Activated CD4-positive, alpha-beta T cell treated with anti-CD3 and anti-CD28 coated beads, Interleukin-2, amount 10 ng/mL, durations not matched to agents 7 days and 5 days (primary cell): ENCODE results near the gene UTP4. TPM values are rescaled to one million over a fixed set of nuclear protein-coding genes. Genes with fewer than 3 reads are reported as not detected.
A peak's percentile ranks its signal among the peaks of the same experiment; 100 is the strongest.
"Not testable (repeated sequence)": the region's sequence is repeated elsewhere in the genome, so short reads cannot be mapped to it uniquely, and the experiment has no call there.

Experiments
- CTCF ChIA-PET: fragments of 350-600 bp; sonication (Branson Sonifier 250); formaldehyde crosslinking; loops from one replicate; lab custom pipeline; 2021; ENCODE audit warnings: antibody characterized with exemption; lab: Charles Lee
- POLR2A ChIA-PET: fragments of 350-600 bp; sonication (Branson Sonifier 250); formaldehyde crosslinking; loops from one replicate; lab custom pipeline; 2021; ENCODE audit warnings: antibody characterized with exemption; lab: Charles Lee
- DNase-seq: peaks from one replicate; pipeline ENCODE4 v3.0.0-alpha.2; 2020
- H3K27ac Mint-ChIP-seq: one replicate; pipeline ENCODE4 v1.8.0; 2021; ENCODE audit warnings: mild to moderate bottlenecking, moderate library complexity, mixed read lengths
- H3K27me3 Mint-ChIP-seq: one replicate; pipeline ENCODE4 v1.8.0; 2021; ENCODE audit warnings: mixed read lengths
- H3K36me3 Mint-ChIP-seq: one replicate; pipeline ENCODE4 v1.8.0; 2021; ENCODE audit warnings: low read depth, mixed read lengths
- H3K4me1 Mint-ChIP-seq: one replicate; pipeline ENCODE4 v1.8.0; 2021; ENCODE audit warnings: mixed read lengths
- H3K4me3 Mint-ChIP-seq: one replicate; pipeline ENCODE4 v1.8.0; 2021; ENCODE audit warnings: mild to moderate bottlenecking, moderate library complexity, mixed read lengths
- H3K9me3 Mint-ChIP-seq: one replicate; pipeline ENCODE4 v1.8.0; 2021; ENCODE audit warnings: mixed read lengths
- total RNA-seq, 2 experiments: library from RNA; stranded (reverse); gene quantifications; one replicate each; pipeline ENCODE4 v1.2.3, GENCODE V29; 2021

Gene UTP4
- total RNA-seq, 2 experiments from 2014 or later = 51.8 to 53.2 TPM

DNA sequence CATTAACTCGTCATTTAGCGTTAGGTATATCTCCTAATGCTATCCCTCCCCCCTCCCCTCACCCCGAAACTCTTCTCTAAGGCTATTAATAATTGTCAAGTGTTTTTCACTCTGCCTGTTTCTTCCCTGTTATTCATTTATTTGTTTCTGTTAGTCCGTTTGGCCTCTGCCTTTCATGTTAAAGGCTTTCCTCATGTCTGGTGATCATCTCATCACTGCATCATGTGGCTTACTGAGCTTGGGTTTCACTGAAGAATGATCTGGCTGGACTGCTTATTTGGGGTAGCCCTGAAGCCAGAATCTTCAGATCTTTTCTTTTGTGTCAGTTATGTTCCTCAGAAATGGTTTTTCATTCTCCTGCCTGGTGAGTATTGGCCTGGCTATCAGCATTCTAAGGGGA, 9.5 kb downstream of the UTP4 start:
- POLR2A ChIA-PET = no interaction called here
- peaks cover 6% of the 10 kb centered on the region for H3K4me1 Mint-ChIP-seq
- H3K27ac Mint-ChIP-seq = no peak overlapping the region
- no peak for DNase-seq
- H3K4me3 Mint-ChIP-seq = no peak overlapping the region
- no peaks in the 10 kb centered on the region for H3K27me3 Mint-ChIP-seq
- H3K9me3 Mint-ChIP-seq = no peaks in the 10 kb centered on the region
- peaks cover 60% of the 10 kb centered on the region for H3K36me3 Mint-ChIP-seq
- CTCF ChIA-PET = interaction anchor here (1.3 kb wide), 1 partner anchor 43 kb away, joined by 3 read pairs; no protein-coding TSS in a partner anchor

DNA sequence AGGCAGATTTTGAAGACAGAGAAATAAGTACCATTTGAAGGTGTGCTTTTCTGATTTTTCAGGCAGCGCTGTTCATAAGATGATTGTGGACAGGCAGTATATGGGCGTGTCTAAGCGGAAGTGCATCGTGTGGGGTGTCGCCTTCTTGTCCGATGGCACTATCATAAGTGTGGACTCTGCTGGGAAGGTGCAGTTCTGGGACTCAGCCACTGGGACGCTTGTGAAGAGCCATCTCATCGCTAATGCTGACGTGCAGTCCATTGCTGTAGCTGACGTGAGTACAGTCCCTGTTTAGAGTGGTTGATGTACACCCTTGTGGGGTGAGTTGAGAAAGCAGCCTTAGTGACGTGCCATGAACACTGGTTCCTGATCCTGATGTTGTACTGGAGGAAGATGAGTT, 10.7 kb downstream of the UTP4 start:
- no peak overlapping the region for H3K4me3 Mint-ChIP-seq
- H3K27me3 Mint-ChIP-seq = no peaks in the 10 kb centered on the region
- peaks cover 55% of the 10 kb centered on the region for H3K36me3 Mint-ChIP-seq
- H3K27ac Mint-ChIP-seq = no peak overlapping the region
- no peaks in the 10 kb centered on the region for H3K9me3 Mint-ChIP-seq
- ChIA-PET CTCF (no interaction called here), POLR2A (no interaction called here)
- H3K4me1 Mint-ChIP-seq = no peaks in the 10 kb centered on the region
- no peak for DNase-seq

DNA sequence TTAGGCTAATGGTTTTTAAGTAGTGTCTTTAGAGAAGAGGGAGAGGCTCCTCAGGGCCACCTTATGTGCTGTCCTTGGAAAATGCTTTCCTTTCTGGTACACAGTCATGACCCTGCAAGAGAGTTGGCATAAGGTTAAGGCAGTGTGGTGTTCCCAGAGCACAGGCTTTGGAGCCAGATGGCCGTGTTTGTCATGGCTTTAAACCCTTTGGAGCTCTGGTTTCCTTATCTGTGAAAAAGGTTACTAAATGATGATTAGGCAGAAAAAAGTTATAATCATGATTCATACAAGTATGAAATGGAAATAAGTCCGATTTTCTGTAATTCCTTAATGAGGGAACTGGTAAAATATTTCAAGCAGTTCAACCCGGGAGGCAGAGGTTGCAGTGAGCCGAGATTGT, 13.2 kb downstream of the UTP4 start:
- CTCF ChIA-PET = no interaction called here
- peak overlapping the region; percentile 44 for H3K27ac Mint-ChIP-seq
- peaks cover 44% of the 10 kb centered on the region for H3K36me3 Mint-ChIP-seq
- no peak for DNase-seq
- POLR2A ChIA-PET = no interaction called here
- H3K9me3 Mint-ChIP-seq = no peaks in the 10 kb centered on the region
- no peaks in the 10 kb centered on the region for H3K4me1 Mint-ChIP-seq
- no peaks in the 10 kb centered on the region for H3K27me3 Mint-ChIP-seq
- no peak overlapping the region for H3K4me3 Mint-ChIP-seq

DNA sequence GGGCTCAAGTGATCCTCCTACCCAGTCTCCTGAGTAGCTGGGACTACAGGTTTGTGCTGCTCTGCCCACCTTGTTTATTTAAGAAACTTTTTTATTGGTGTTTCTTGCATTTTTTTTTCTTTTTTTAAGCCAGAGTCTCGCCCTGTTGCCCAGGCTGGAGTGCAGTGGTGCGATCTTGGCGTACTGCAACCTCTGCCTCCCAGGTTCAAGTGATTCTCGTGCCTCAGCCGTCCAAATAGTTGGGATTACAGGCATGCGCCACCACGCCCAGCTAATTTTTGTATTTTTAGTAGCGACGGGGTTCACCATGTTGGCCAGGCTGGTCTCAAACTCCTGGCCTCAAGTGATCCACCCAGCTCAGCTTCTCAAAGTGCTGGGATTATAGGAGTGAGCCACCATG, 17.2 kb downstream of the UTP4 start:
- H3K4me3 Mint-ChIP-seq, H3K4me1 Mint-ChIP-seq, POLR2A ChIA-PET, DNase-seq, H3K9me3 Mint-ChIP-seq, H3K27ac Mint-ChIP-seq, H3K27me3 Mint-ChIP-seq: not testable (repeated sequence)
- peaks cover 44% of the 10 kb centered on the region for H3K36me3 Mint-ChIP-seq
- CTCF ChIA-PET = interaction anchor here (0.6 to 3.5 kb wide), 10 partner anchors 9 to 363 kb away, joined by 3 to 18 read pairs (median 5); partner anchors contain the start of genes CHTF8 and UTP4

DNA sequence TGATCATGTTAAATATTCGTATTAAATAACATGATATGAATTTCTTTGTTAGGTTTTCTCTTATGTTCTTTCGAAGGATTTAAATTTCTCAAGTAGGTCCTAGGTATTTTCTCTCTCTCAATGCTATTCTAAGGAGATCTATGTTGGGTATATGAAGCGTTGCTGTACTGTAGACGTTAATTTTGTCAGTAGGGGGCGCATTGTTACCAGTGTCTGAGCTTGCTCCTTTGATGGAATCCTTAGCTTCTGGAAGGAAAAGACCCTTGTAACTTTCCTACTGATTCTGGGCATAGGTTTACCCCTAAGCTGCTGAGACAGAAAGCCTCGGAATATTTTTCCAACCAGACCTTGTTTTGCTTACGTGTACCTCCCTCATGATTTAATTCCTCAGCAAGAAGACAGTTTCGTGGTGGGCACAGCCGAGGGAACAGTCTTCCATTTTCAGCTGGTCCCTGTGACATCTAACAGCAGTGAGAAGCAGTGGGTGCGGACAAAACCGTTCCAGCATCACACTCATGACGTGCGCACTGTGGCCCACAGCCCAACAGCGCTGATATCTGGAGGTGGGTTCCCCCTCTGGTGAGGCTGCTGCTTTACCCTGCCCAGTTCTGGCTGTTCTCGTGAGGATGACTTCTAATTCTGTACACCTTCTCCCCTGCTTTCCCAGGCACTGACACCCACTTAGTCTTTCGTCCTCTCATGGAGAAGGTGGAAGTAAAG, 17.9 kb downstream of the UTP4 start:
- H3K4me1 Mint-ChIP-seq = no peaks in the 10 kb centered on the region
- H3K9me3 Mint-ChIP-seq = no peaks in the 10 kb centered on the region
- H3K27ac Mint-ChIP-seq = no peak overlapping the region
- peak; percentile 76 for DNase-seq
- H3K4me3 Mint-ChIP-seq = no peak overlapping the region
- H3K27me3 Mint-ChIP-seq = no peaks in the 10 kb centered on the region
- CTCF ChIA-PET = interaction anchor here (0.6 to 3.5 kb wide), 17 partner anchors 9 to 671 kb away, joined by 3 to 18 read pairs (median 4); partner anchors contain the start of genes CHTF8, SNTB2 and UTP4
- POLR2A ChIA-PET = no interaction called here
- peaks cover 47% of the 10 kb centered on the region for H3K36me3 Mint-ChIP-seq

DNA sequence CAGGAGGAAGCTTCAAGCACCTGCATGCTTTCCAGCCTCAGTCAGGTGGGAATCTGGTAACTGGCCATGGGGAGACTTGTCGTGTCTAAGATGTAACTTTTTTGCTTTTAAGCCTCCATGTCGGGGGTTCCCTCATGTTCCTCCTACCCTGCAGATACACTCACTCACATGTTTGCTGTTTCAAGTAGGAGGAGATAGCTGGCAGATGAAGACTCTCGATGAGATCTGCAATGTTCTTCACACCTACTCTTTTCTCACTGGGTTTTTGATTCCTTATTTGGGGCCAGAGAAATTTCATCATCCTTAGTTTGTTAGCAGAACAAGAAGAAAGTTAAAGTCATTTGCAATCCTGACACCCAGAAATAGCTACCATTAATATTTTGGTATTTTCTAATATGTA, 24.7 kb downstream of the UTP4 start:
- no peaks in the 10 kb centered on the region for H3K9me3 Mint-ChIP-seq
- no peaks in the 10 kb centered on the region for H3K27me3 Mint-ChIP-seq
- H3K4me1 Mint-ChIP-seq = peaks cover 2% of the 10 kb centered on the region
- H3K4me3 Mint-ChIP-seq = no peak overlapping the region
- peaks cover 61% of the 10 kb centered on the region for H3K36me3 Mint-ChIP-seq
- ChIA-PET CTCF (interaction anchor here (0.9 to 2.3 kb wide), 4 partner anchors 8 to 129 kb away, joined by 3 to 9 read pairs (median 4); no protein-coding TSS in a partner anchor), POLR2A (no interaction called here)
- DNase-seq = no peak
- no peak overlapping the region for H3K27ac Mint-ChIP-seq

DNA sequence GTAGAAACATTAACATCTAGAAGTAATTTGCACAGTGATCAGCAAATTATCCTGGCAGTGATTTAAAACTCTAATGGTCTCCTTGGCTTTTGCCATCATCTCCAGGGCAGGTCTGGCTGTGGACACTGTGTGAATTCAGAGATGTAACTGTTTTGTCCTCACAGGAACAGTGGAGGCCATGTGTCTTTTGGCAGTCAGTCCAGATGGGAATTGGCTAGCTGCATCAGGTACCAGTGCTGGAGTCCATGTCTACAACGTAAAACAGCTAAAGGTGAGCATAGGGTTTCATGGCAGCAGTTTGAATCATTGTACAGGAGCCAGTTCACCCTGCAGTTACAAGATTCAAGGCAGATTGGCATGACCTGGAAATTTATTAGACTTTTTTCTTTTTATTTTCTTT, 27.7 kb downstream of the UTP4 start:
- peaks cover 60% of the 10 kb centered on the region for H3K36me3 Mint-ChIP-seq
- no peak overlapping the region for H3K27ac Mint-ChIP-seq
- peaks cover 7% of the 10 kb centered on the region for H3K4me1 Mint-ChIP-seq
- H3K9me3 Mint-ChIP-seq = no peaks in the 10 kb centered on the region
- ChIA-PET POLR2A (no interaction called here), CTCF (interaction anchor here (2.7 kb wide), 1 partner anchor 10 kb away, joined by 7 read pairs; no protein-coding TSS in a partner anchor)
- no peak overlapping the region for H3K4me3 Mint-ChIP-seq
- DNase-seq = no peak
- no peaks in the 10 kb centered on the region for H3K27me3 Mint-ChIP-seq

DNA sequence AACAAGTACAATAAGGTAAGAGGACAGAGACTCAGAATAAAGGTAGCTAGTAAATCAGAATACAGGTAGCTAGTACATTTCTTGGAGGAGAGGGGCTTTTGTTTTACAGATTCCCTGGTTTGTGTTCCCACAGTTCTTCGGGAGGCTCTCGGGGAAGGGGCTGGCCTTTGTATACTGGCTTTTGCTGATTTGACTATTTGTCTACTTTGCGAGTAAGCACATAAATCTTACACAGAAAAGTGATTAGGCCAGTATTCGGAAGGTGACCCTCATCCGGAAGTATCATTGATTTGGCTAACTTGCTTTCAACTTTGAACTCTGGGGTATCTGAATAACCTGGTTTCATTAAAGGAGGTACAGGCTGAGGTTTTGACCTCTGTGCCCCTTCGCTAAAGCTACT, 33.1 kb downstream of the UTP4 start:
- Mint-ChIP-seq H3K4me3 (no peak overlapping the region), H3K27me3 (no peaks in the 10 kb centered on the region)
- CTCF ChIA-PET = interaction anchor here (1.5 to 4.7 kb wide), 4 partner anchors 8 to 21 kb away, joined by 5 to 34 read pairs (median 10); partner anchors contain the start of gene SNTB2

DNA sequence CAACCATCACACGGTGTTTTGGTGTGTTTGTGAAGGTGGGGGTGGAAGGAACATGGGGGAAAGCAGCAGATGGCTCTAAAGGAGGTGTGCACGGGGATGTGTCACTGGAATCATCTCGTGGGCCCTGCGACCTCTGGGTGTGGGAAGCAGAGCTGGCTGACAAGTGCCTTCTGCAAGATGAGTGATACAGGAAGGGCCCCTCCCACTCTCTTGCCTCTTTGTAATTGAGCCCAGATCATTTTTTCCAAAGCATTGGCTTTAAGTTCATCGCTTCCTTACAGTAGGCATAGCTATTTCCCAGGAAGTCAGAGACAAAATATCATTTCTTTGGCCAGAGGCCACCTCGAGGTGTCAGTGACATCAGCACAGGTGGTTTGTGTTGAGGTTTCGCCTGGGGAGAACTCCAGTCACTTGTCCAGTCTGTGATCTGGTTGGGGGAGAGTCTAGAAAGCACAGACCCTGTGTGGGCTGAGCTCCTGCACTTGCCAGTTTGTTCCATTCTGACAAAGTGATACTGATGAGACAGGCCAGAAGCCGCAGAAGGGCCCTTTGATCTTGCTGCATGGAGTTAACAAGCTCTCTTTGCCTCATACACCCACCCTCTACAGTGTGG, 33.9 kb downstream of the UTP4 start:
- H3K4me1 Mint-ChIP-seq = peaks cover 37% of the 10 kb centered on the region
- CTCF ChIA-PET = interaction anchor here (2.0 to 4.7 kb wide), 3 partner anchors 9 to 17 kb away, joined by 9 to 34 read pairs (median 10); no protein-coding TSS in a partner anchor
- peak overlapping the region; percentile 74 for H3K27ac Mint-ChIP-seq
- peak; percentile 65 for DNase-seq
- H3K9me3 Mint-ChIP-seq = no peaks in the 10 kb centered on the region
- no peaks in the 10 kb centered on the region for H3K27me3 Mint-ChIP-seq
- no peak overlapping the region for H3K4me3 Mint-ChIP-seq
- POLR2A ChIA-PET = interaction anchor here (0.5 to 1.4 kb wide), 4 partner anchors 10 to 1145 kb away, joined by 3 to 4 read pairs (median 4); partner anchors contain the start of gene SNTB2
- peaks cover 59% of the 10 kb centered on the region for H3K36me3 Mint-ChIP-seq

More for the DNA sequence above, 33.1 kb downstream of the UTP4 start:
- peaks cover 64% of the 10 kb centered on the region for H3K36me3 Mint-ChIP-seq
- POLR2A ChIA-PET = interaction anchor here (0.6 to 1.4 kb wide), 2 partner anchors 21 to 1144 kb away, joined by 4 read pairs; partner anchors contain the start of gene SNTB2
- DNase-seq = no peak
- H3K27ac Mint-ChIP-seq = no peak overlapping the region
- H3K4me1 Mint-ChIP-seq = peaks cover 35% of the 10 kb centered on the region
- no peaks in the 10 kb centered on the region for H3K9me3 Mint-ChIP-seq

DNA sequence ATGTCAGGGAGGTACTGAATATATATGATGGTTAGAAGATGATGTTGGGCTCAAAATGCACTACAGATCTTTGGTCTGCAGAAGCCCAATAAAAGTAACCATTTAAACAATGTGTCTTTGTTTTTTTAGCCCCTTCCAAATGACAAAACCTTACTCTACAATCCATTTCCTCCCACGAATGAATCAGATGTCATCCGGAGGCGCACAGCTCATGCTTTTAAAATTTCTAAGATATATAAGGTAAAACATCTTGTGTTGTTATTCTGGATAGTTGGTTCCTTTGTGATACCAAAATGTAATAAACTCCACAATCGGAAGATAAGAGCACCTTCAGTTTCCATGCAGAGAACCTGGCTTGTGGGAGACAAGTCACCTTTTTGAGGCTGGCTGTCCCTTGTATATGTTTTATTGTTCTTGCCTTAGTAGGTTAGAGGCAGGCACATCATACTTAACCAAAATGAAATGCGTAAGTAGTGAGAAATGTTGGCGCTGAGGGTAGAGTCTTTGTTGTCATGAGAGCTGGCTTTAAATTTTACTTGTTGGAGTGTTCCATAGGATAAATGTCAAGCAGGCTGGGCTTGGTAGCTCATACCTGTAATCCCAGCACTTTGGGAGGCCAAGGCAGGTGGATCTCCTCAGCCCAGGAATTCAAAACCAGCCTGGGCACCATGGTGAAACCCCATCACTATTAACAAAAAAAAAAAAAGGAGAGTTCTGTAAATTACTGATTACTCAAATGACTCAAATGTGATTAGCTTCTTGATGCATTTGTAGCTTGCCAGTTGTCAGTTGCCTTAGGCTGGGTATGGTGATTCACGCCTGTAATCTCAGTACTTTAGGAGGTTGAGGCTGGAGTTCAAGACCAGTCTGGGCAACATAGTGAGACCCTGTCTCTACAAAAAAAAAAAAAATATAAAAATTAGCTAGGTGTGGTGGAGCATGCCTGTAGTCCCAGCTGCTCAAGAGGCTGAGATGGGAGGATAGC, 34.8 kb downstream of the UTP4 start:
- ChIA-PET POLR2A (interaction anchor here (0.7 kb wide), 1 partner anchor 9 kb away, joined by 3 read pairs; no protein-coding TSS in a partner anchor), CTCF (interaction anchor here (0.7 to 4.7 kb wide), 8 partner anchors 10 to 1897 kb away, joined by 3 to 34 read pairs (median 4); no protein-coding TSS in a partner anchor)
- DNase-seq = no peak
- peaks cover 37% of the 10 kb centered on the region for H3K4me1 Mint-ChIP-seq
- H3K4me3 Mint-ChIP-seq = no peak overlapping the region
- peak overlapping the region; percentile 74 for H3K27ac Mint-ChIP-seq
- H3K27me3 Mint-ChIP-seq = no peaks in the 10 kb centered on the region
- H3K9me3 Mint-ChIP-seq = no peaks in the 10 kb centered on the region
- peaks cover 54% of the 10 kb centered on the region for H3K36me3 Mint-ChIP-seq

DNA sequence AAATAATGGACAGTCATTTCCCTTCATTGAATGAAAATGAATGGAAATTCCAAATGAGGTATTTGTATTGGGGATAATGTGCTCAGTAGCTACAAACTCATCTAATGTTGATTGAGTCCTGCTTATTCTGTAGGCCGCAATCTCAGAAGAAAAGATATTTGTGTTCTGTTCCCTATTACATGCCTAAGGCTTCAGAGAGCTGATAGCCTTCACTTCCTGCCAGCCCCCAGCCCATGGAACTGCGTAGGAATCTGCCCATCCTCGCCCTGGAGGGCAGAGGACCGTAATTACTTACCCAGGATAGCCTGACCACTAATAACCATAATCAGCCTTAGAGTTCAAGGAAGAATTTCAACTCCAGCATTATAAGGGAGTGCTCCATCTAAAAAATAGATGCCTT, 36.6 kb downstream of the UTP4 start:
- Mint-ChIP-seq H3K27me3 (no peaks in the 10 kb centered on the region), H3K4me3 (no peak overlapping the region), H3K9me3 (no peaks in the 10 kb centered on the region), H3K4me1 (peaks cover 42% of the 10 kb centered on the region), H3K27ac (no peak overlapping the region), H3K36me3 (peaks cover 43% of the 10 kb centered on the region)
- DNase-seq = no peak
- ChIA-PET POLR2A (no interaction called here), CTCF (interaction anchor here (0.6 to 4.7 kb wide), 5 partner anchors 9 to 557 kb away, joined by 3 to 34 read pairs (median 3); no protein-coding TSS in a partner anchor)
